ENCODE results near the gene LDLR. TPM values are rescaled to one million over a fixed set of nuclear protein-coding genes. Genes with fewer than 3 reads are reported as not detected.

The LDLR gene
- total and polyA plus RNA-seq, 2 donors (not counting 3 experiments of a cell fraction or from before 2014, with no cell fraction given), result 142 to 174 TPM

DNA sequence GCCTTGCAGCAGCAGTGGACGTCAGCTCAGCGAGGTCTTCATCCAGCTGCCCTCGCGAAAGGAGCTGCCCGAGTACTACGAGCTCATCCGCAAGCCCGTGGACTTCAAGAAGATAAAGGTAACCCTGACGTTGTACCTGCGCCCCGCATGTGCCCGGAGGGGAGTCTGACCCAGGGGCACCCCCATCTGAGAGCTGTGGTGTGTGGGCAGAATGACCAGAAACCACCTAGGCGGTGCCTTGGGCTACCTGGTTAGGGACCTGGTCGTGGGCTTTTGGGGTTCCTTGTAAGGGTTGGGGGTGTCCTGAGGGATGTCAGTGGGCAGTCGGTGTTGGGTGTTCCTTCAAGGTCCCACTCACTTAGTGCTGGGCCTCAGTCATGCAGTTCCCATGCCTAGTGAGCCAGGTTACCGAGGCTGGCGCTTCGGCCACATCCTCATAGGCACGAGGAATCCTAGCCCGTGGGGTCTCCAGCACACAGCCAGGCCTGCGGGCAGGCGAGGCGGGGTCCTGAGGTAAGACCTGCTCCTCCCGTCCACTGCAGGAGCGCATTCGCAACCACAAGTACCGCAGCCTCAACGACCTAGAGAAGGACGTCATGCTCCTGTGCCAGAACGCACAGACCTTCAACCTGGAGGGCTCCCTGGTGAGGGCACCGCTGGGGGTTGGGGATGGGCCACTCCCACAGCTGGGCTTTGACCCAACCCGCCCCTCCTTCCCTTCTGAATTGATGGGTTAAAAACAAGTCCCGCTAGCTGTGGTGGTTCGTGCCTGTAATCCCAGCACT lies 30.8 kb upstream of the LDLR start:
- Histone ChIP-seq H3K36me3 (ENCODE audit: control insufficient read depth in 2 of 2, extremely low read depth in 1 of 2, insufficient read depth in 2 of 2, low read length in 2 of 2) (peaks cover 3 to 38% of the 10 kb centered on the region in 2 experiments), H3K27ac (ENCODE audit: insufficient read depth, low read depth, low read length) (no peak overlapping the region), H3K79me2 (ENCODE audit: control insufficient read depth, insufficient read depth, low read length) (no peaks in the 10 kb centered on the region), H2AFZ (ENCODE audit: low read depth, low read length) (no peak overlapping the region), H3K4me1 (ENCODE audit: control insufficient read depth, extremely low read depth, insufficient read depth, low read length) (no peaks in the 10 kb centered on the region), H3K9me3 (replicated peaks; ENCODE audit: control insufficient read depth, insufficient read depth, low read length) (no peaks in the 10 kb centered on the region), H3K27me3 (ENCODE audit: control insufficient read depth in 2 of 2, insufficient read depth in 2 of 2, low read length in 2 of 2) (no peaks in the 10 kb centered on the region), H3K9ac (replicated peaks; ENCODE audit: extremely low read depth, insufficient read depth, low read length) (no peak overlapping the region), H3K9me1 (replicated peaks; ENCODE audit: control insufficient read depth, extremely low read depth, insufficient read depth, low read length) (no peaks in the 10 kb centered on the region), H4K20me1 (replicated peaks; ENCODE audit: control insufficient read depth, extremely low read depth, insufficient read depth, low read length) (no peaks in the 10 kb centered on the region), H3K4me3 (replicated peaks in 1 of 3; ENCODE audit: insufficient read depth in 1 of 3, low read depth in 1 of 3, low read length in 3 of 3) (no peak overlapping the region), H3K4me2 (ENCODE audit: insufficient read depth, low read length) (no peak overlapping the region)
- CTCF ChIA-PET, result interaction anchor here (0.6 to 1.2 kb wide), 2 partner anchors 23 to 145 kb away, joined by 3 to 4 read pairs; no protein-coding TSS in a partner anchor
- POLR2A ChIA-PET, result no interaction called here
- no TSS peak for BruUV-seq (replicated peaks)
- no peak for DNase-seq (ENCODE audit: low read depth, low spot score)
- TF ChIP-seq CTCF (IDR thresholded peaks at IDR 0.05; ENCODE audit: extremely low read depth in 1 of 2, insufficient read depth in 1 of 2, low read depth in 1 of 2, low read length in 2 of 2), result no peak
- TF ChIP-seq JUN (IDR thresholded peaks at IDR 0.05; ENCODE audit: borderline replicate concordance, insufficient read depth, insufficient read length, low read depth), result no peak
- no peak for TF ChIP-seq MYC (IDR thresholded peaks at IDR 0.05; ENCODE audit: low read depth, low read length)
- no peak for TF ChIP-seq EZH2 (IDR thresholded peaks at IDR 0.05; ENCODE audit: borderline replicate concordance, low read depth, low read length, severe bottlenecking)
- TF ChIP-seq POLR2AphosphoS5 (IDR thresholded peaks at IDR 0.05; ENCODE audit: insufficient read depth, low read depth, low read length), result no peak
- no peak for TF ChIP-seq FOS (IDR thresholded peaks at IDR 0.05; ENCODE audit: borderline replicate concordance, insufficient read depth, low read length)
- TF ChIP-seq POLR2A (IDR thresholded peaks at IDR 0.05; ENCODE audit: low read depth, low read length), result no peak
- TF ChIP-seq GATA2 (IDR thresholded peaks at IDR 0.05; ENCODE audit: insufficient read depth, insufficient read length, low read depth, low read length), result no peak
- no peak for TF ChIP-seq MAX (IDR thresholded peaks at IDR 0.05; ENCODE audit: insufficient read depth, insufficient read length)
- intact Hi-C loops (cut with micrococcal nuclease) (no loop called here), dilution Hi-C loops (cut with MboI; ENCODE audit: extremely low pct_ligation_motif_present, low sequenced_read_pairs) (no loop called here)
- no peak for FAIRE-seq

Measured in endothelial cell of umbilical vein (primary cell).